Sigmoid colon (tissue), 3 donors: ENCODE measurements around the gene USP25.

Source experiments
- POLR2A ChIP-seq, 2 donors: fragments of 450-650 bp; IDR thresholded peaks; one replicate each; pipeline ENCODE4 v1.6.1; 2016; ENCODE audit warnings: antibody characterized with exemption in 2 of 2, mild to moderate bottlenecking in 2 of 2, moderate library complexity in 2 of 2
- TF ChIP-seq, protein P1 (sequence below), 4 experiments: fragments of 450-650 bp in 3 of 4; fragments of 200-600 bp in 1 of 4; IDR thresholded peaks; one replicate each; pipeline ENCODE4 v1.5.1; 2016 to 2019; ENCODE audit warnings: antibody characterized with exemption in 4 of 4, mild to moderate bottlenecking in 3 of 4, moderate library complexity in 2 of 4

DNA sequence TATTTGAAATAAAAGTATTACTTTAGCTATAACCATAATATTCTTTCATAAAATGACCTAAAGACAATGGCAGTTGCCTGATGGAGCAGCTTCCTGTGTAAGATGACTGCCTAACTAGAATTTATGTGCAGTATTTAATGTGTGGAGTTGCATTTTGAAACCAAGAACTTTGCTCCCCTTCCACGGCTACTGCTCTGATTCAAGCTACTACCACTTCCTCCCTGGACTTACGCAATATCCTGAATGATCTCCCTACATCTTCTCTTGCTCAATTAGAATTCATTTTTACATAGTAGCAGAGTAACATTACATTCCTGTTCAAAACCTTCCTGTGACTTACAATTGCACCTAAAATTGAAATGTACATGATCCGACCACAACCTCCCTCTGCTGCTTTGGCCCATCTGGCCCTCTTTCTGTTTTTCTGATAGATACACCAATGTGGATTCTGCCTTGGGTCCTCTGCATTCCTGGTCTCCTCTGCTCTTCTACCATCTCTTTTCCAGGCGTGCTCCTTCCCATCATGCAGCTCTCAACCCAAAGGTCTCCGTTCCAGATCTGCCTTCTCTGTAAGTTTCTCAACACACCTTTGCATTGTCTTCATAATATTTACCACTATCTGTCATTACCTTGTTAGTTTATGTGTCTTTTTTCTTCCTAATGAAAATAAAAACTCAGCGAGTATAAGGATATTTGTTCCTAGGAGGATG is 47.4 kb upstream of the USP25 start:
- TF ChIP-seq, protein P1, sequence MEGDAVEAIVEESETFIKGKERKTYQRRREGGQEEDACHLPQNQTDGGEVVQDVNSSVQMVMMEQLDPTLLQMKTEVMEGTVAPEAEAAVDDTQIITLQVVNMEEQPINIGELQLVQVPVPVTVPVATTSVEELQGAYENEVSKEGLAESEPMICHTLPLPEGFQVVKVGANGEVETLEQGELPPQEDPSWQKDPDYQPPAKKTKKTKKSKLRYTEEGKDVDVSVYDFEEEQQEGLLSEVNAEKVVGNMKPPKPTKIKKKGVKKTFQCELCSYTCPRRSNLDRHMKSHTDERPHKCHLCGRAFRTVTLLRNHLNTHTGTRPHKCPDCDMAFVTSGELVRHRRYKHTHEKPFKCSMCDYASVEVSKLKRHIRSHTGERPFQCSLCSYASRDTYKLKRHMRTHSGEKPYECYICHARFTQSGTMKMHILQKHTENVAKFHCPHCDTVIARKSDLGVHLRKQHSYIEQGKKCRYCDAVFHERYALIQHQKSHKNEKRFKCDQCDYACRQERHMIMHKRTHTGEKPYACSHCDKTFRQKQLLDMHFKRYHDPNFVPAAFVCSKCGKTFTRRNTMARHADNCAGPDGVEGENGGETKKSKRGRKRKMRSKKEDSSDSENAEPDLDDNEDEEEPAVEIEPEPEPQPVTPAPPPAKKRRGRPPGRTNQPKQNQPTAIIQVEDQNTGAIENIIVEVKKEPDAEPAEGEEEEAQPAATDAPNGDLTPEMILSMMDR (IDR thresholded peaks at IDR 0.05): no peak
- TF ChIP-seq POLR2A (IDR thresholded peaks at IDR 0.05): no peak
